Osteocyte (in vitro differentiated cells): ENCODE data around the gene TM4SF20. TPM values are rescaled to one million over a fixed set of nuclear protein-coding genes. Genes with fewer than 3 reads are reported as not detected.

ENCODE experiments used
- DNase-seq: peaks from one replicate; pipeline ENCODE4 v3.0.0; 2021; ENCODE audit warnings: mixed read lengths; ENCODE audit not compliant: unreplicated experiment; ENCODE audit errors: extremely low spot score
- H3K27ac Mint-ChIP-seq: one replicate; pipeline ENCODE4 v1.8.0; 2021; ENCODE audit warnings: mild to moderate bottlenecking, mixed read lengths; ENCODE audit not compliant: unreplicated experiment
- H3K27me3 Mint-ChIP-seq: one replicate; pipeline ENCODE4 v1.8.0; 2021; ENCODE audit warnings: mixed read lengths; ENCODE audit not compliant: unreplicated experiment
- H3K36me3 Mint-ChIP-seq: one replicate; pipeline ENCODE4 v1.8.0; 2021; ENCODE audit warnings: mixed read lengths; ENCODE audit not compliant: unreplicated experiment
- H3K4me1 Mint-ChIP-seq: one replicate; pipeline ENCODE4 v1.8.0; 2021; ENCODE audit warnings: mixed read lengths; ENCODE audit not compliant: unreplicated experiment
- H3K4me3 Mint-ChIP-seq: one replicate; pipeline ENCODE4 v1.8.0; 2021; ENCODE audit warnings: mild to moderate bottlenecking, moderate library complexity, mixed read lengths; ENCODE audit not compliant: unreplicated experiment
- H3K9me3 Mint-ChIP-seq: one replicate; pipeline ENCODE4 v1.8.0; 2021; ENCODE audit warnings: mixed read lengths; ENCODE audit not compliant: unreplicated experiment
- CTCF ChIP-seq: fragments of 200-600 bp; sonication (generic); IDR thresholded peaks from 2 replicates; pipeline ENCODE4 v1.5.0; 2021; ENCODE audit warnings: antibody characterized with exemption, mild to moderate bottlenecking, moderate library complexity
- total RNA-seq: library from RNA; stranded (reverse); gene quantifications from 2 replicates; pipeline ENCODE4 v1.2.1, GENCODE V29; 2021

The TM4SF20 gene
- total RNA-seq, 1 donor from 2014 or later: not detected

GRCh38 chr2:227404585-227405271, 25.6 kb upstream of the TM4SF20 start:
- no peaks in the 10 kb centered on the region for H3K9me3 Mint-ChIP-seq
- H3K4me1 Mint-ChIP-seq: peaks cover 18% of the 10 kb centered on the region
- no peak overlapping the region for H3K27ac Mint-ChIP-seq
- H3K36me3 Mint-ChIP-seq: no peaks in the 10 kb centered on the region
- no peak overlapping the region for H3K4me3 Mint-ChIP-seq
- peaks cover 7% of the 10 kb centered on the region for H3K27me3 Mint-ChIP-seq
- DNase-seq: no peak
- no peak for TF ChIP-seq CTCF

- Mint-ChIP-seq H3K27me3 (peaks cover 7% of the 10 kb centered on the region), H3K4me1 (peaks cover 18% of the 10 kb centered on the region), H3K4me3 (no peak overlapping the region), H3K27ac (no peak overlapping the region), H3K9me3 (no peaks in the 10 kb centered on the region), H3K36me3 (no peaks in the 10 kb centered on the region)
- TF ChIP-seq CTCF: no peak
- no peak for DNase-seq
Observed at GRCh38 chr2:227402959-227403358, 23.9 kb upstream of the TM4SF20 start.

- no peak for DNase-seq
- Mint-ChIP-seq H3K4me1 (peaks cover 15% of the 10 kb centered on the region), H3K27ac (no peak overlapping the region), H3K9me3 (no peaks in the 10 kb centered on the region), H3K4me3 (no peak overlapping the region), H3K27me3 (peaks cover 7% of the 10 kb centered on the region), H3K36me3 (no peaks in the 10 kb centered on the region)
- TF ChIP-seq CTCF: no peak
Observed at GRCh38 chr2:227402321-227402720, 23.2 kb upstream of the TM4SF20 start.

GRCh38 chr2:227401550-227401949, 22.4 kb upstream of the TM4SF20 start:
- H3K27ac Mint-ChIP-seq: no peak overlapping the region
- TF ChIP-seq CTCF: no peak
- H3K27me3 Mint-ChIP-seq: peaks cover 7% of the 10 kb centered on the region
- H3K4me1 Mint-ChIP-seq: peaks cover 7% of the 10 kb centered on the region
- H3K36me3 Mint-ChIP-seq: no peaks in the 10 kb centered on the region
- DNase-seq: no peak
- no peak overlapping the region for H3K4me3 Mint-ChIP-seq
- no peaks in the 10 kb centered on the region for H3K9me3 Mint-ChIP-seq

- Mint-ChIP-seq H3K9me3 (no peaks in the 10 kb centered on the region), H3K4me1 (no peaks in the 10 kb centered on the region), H3K27ac (no peak overlapping the region), H3K4me3 (no peak overlapping the region), H3K36me3 (no peaks in the 10 kb centered on the region), H3K27me3 (peaks cover 7% of the 10 kb centered on the region)
- TF ChIP-seq CTCF: no peak
- no peak for DNase-seq
Observed at GRCh38 chr2:227398684-227399670, 19.9 kb upstream of the TM4SF20 start.
